GM21786 (cell line): ENCODE data around the gene LGALS3BP.

Source experiments
- ATAC-seq: cut with Tn5 transposase; IDR thresholded peaks from one replicate; pipeline ENCODE4 v1.9.1; 2021; ENCODE audit not compliant: unreplicated experiment

The LGALS3BP gene

GRCh38 chr17:78999947-79000395 lies 20.2 kb upstream of the LGALS3BP start:
- no peak for ATAC-seq

DNA sequence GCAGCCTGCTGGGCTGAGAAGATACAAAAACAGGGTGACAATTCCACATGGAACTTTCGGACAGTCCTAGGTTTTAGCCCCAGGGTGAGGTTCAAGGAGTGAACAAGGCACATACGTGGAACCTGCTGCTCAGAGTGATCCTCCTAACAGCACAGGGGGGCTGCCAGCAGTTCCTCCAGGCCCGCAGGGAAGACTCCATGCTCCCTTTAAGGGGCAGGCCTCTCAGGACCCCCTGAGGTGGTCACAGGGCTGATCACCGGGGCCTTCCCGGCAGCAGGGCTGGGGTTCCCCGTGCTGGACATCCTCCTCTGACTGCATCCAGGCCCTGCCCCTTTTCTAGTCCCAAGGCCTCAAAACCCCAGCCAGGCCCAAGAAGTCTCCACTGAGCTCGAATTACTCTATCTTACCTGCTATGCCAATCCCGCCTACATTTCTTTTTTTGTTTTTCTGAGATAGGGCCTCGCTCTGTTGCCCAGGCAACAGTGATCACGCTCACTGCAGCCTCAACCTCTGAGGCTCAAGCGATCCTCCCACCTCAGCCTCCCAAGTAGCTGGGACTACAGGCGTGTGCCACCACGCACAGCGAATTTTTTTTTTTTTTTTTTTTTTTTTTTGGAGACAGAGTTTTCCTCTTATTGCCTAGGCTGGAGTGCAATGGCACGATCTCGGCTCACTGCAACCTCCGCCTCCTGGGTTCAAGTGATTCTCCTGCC lies 19.5 kb upstream of the LGALS3BP start:
- ATAC-seq, result no peak

- no peak for ATAC-seq
These were observed 18.8 kb upstream of the LGALS3BP start for GRCh38 chr17:78998311-78999055.

- no peak for ATAC-seq
These were observed 18.2 kb upstream of the LGALS3BP start for GRCh38 chr17:78997881-78998280.

DNA sequence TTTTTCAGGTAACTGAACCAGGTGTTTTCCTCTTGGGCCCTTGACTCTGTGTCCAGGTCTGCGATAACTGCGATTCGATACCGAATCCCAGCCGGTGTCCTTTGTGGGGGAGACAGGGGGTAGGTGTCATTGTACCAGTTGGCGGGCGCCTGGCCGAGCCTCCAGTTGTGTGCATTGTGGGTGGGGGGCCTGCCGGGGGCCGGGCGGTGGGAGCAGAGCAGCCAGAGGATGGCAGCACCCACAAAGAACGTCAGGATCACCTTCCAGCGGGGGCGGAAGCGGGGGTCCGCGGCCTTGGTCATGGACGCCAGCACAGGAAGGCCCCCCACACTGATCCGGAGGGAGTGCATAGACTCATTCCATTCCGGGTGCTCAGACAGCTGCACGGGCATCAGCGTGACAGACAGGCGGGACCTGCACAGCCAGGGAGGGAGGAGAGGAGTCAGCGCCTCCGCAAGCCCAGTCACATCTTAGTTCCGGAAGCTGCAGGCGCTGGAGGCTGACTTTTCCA lies 17.6 kb upstream of the LGALS3BP start:
- no peak for ATAC-seq

DNA sequence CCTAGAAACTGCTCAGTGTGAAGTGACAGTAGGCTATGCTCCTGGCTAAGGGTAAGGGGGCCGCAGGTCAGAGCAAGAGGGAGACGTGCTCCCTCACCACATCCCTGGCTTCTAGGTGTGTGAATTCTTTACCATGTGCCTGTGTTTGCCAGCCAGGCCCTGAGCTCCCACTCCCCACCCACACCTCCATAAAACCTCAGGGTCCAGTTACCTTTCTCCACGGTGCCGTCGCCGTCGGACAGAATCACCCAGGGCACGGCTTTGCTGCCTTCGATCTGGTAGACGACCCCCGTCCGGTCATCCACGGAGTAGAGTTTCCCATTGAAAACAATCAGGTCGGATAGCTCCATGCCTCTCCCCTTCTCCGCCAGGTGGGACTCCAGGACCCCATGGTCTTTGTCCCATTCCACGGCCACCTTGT lies 17.1 kb upstream of the LGALS3BP start:
- no peak for ATAC-seq

DNA sequence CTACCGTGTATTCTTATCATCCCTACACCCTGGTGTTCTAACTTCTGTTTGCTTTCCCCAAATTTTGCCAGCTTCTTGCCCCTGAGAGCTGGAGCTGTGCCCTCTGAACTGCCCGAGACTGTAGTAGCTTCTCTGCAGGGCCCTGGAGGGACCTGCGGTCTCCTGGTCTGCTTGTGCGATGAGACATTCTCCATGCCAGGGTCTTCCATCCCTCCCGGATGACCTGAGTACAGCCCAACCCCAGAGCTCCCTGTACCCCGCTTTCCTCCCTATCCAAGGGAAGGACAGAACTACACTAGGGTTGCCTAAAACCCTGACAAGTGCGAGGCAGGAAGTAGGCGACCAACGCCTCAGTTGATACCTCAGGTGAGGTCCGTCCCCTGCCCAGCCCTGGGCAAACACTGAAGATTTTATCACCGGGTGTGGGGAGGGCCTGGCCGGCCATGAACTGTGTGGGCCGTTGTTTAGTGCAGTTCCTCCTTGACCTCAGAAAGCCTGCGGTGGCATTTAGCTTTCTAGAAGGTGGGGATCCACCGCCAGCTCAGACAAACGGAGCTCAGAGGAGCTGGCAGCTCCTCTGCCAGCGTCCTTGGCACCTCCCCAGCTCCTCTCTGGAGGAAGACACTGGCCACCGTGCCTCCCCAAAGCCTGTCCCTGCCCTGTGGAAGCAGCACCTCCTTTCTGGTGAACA lies 16.2 kb upstream of the LGALS3BP start:
- no peak for ATAC-seq

- no peak for ATAC-seq
These were observed 15.5 kb upstream of the LGALS3BP start for GRCh38 chr17:78995022-78995760.

- ATAC-seq, result no peak
These were observed 14.4 kb upstream of the LGALS3BP start for GRCh38 chr17:78993981-78994671.

- ATAC-seq, result no peak
These were observed 13.7 kb upstream of the LGALS3BP start for GRCh38 chr17:78993241-78993956.

DNA sequence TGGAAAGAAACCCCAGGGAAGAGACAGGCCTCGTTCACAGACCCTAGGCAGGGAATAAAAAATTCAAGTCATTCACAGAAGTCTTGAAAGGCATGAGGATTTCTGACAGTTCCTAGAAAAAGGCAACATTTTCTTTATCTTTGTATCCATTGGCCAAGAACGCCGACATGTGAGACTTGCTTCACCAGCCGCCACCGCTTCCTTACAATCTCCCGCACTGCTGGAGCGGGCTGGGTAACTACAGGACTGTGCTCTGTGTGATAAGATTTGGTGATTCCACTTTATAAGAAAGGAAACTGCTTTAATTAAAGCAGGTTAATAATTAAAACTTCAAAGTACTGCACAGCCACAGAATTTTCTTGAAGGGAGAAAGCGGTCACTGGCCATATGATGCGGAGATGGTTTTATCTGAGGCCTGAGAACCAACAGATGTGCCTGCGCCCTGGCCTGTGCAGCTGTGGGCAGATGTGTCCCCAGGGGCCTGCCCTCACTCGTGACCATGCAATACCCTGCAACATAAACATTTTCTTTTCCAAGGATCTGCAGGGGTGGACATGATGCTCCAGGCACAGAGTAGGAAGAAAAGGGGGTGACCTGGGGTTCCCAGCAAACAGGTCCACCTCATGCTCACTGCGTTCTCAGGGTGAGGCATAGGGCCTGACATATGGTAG lies 13.0 kb upstream of the LGALS3BP start:
- no peak for ATAC-seq

DNA sequence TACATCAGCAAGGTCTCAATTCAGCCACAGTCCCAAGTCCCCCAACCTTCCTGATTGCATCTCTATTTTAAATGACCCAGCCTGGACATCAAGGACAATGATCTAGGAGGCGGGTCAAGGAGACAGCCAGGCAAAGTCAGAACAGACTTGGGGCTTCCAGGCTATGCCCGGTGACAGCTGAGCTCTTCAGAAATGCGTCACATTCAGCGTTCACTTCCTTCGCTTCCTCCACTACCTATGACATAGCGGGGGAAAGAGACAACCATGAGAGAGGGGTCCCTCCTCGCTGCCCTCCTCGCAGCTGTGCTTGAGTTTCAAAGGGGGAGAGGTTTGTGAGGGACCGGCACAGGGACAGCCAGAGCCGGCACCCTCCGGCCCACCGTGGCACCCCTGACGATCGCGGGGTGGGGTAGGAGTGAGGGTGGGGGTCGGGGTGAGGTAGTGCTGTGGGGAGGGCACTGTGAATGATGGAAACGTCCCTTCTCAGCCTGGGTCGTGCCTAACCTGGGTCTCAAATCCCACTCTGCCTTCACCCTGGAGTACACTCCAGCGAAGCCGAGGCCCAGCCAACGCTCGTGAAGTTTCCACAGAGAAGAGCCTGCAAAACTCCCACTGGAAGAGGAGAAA lies 12.3 kb upstream of the LGALS3BP start:
- no peak for ATAC-seq

- no peak for ATAC-seq
These were observed 11.5 kb upstream of the LGALS3BP start for GRCh38 chr17:78991017-78991738.

GRCh38 chr17:78990349-78991016 lies 10.8 kb upstream of the LGALS3BP start:
- ATAC-seq, result no peak

DNA sequence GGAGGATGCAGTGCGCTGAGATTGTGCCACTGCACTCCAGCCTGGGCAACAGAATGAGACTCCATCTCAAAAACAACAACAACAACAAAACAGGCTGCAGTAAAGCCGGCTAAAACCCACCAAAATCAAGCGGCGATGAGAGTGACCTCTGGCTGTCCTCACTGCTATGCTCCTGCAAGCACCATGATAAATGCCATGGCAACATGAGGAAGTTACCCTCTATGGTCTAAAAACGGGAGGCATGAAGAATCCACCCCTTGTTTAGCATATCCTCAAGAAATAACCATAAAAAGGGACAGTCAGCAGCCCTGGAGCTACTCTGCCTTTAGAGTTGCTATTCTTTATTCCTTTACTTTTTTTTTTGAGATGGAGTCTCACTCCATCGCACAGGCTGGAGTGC lies 8.4 kb upstream of the LGALS3BP start:
- no peak for ATAC-seq

DNA sequence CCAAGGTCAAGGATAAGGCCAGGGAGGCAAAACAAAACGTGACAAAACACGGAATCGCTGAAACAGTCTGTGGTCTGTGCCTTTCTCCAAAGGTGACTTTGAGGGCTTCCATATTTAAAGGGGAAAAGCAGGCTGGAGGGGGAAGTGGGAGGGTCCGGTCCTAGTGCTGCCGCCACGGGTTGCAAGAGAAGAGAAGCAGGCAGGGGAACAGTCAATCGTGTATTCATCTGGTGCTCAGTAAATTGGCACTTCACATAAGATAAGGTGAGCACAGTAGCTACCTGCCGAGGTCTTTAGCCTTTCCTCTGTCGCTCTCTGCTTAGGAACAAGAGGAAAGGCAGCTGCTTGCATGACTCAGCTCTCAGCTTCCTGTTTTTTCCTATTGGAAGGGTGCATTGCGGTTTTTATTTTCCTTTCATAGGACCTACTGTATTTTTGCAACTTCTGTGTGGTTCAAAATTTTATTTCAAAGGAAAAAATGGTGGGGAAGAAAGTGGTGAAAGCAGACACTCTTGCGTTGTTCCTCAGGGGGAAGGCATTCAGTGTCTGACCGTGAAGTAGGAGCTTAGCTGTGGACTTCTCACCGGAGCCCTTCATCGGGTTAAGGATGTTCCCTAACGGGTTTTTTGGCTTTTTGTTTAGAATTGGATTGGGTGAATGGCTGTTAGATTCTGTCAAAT lies 7.1 kb upstream of the LGALS3BP start:
- no peak for ATAC-seq

GRCh38 chr17:78986048-78986648 lies 6.4 kb upstream of the LGALS3BP start:
- no peak for ATAC-seq
